T-helper 17 cell (primary cell): ENCODE data around the gene CHAMP1. TPM values are rescaled to one million over a fixed set of nuclear protein-coding genes. Genes with fewer than 3 reads are reported as not detected.

Experiments
- ATAC-seq: fragments of 150-1000 bp; cut with Tn5 transposase; 2 replicates; pipeline ENCODE4 v1.10.0; 2021; ENCODE audit warnings: mild to moderate bottlenecking, moderate library complexity
- DNase-seq, 3 donors: peaks; one replicate each; pipeline versions ENCODE4 v3.0.0 to v3.0.0-alpha.2; 2020 to 2021
- H3K9me3 ChIP-seq: one replicate; pipeline ENCODE4 v1.7.0; 2013; ENCODE audit warnings: low read length, mild to moderate bottlenecking; ENCODE audit not compliant: control insufficient read depth, poor library complexity, severe bottlenecking
- H3K27ac Mint-ChIP-seq: one replicate; pipeline ENCODE4 v1.8.0; 2022; ENCODE audit warnings: mild to moderate bottlenecking, moderate library complexity, mixed read lengths
- H3K27me3 Mint-ChIP-seq: one replicate; pipeline ENCODE4 v1.8.0; 2022; ENCODE audit warnings: mixed read lengths
- H3K36me3 Mint-ChIP-seq: one replicate; pipeline ENCODE4 v1.8.0; 2022; ENCODE audit warnings: low read depth, mixed read lengths
- H3K4me1 Mint-ChIP-seq: one replicate; pipeline ENCODE4 v1.8.0; 2022; ENCODE audit warnings: mild to moderate bottlenecking, mixed read lengths
- H3K4me3 Mint-ChIP-seq: one replicate; pipeline ENCODE4 v1.8.0; 2022; ENCODE audit warnings: mild to moderate bottlenecking, moderate library complexity, mixed read lengths
- total RNA-seq, 4 donors: library from RNA in 2 of 4; stranded (reverse) in 2 of 4; gene quantifications; one replicate each; pipeline ENCODE4 v1.2.3 and lab custom pipeline; 2022 to 2026

Gene CHAMP1
- total RNA-seq, 2 donors from 2014 or later = 10.2 to 12.1 TPM

DNA sequence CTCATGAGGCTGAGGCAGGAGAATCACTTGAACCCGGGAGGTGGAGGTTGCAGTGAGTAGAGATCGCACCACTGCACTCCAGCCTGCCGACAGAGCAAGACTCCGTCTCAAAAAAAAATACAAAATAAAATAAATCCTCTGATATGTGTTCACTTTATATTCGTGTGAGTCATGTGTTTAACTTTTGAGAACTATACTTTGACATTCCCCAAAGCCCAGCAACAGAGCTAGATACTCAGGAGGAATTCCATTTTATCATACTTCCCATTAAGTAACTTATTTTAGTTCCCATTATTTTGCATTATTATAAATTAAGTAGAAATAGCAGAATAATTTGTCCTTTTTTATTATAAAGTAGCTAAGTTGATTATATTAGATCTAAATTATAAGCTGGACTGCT, 3.3 kb upstream of the CHAMP1 start:
- no peak overlapping the region for H3K4me3 Mint-ChIP-seq
- no peaks in the 10 kb centered on the region for H3K36me3 Mint-ChIP-seq
- H3K27ac Mint-ChIP-seq = no peak overlapping the region
- ATAC-seq (no peak), DNase-seq (no peak)
- H3K27me3 Mint-ChIP-seq = no peaks in the 10 kb centered on the region
- peaks cover 20% of the 10 kb centered on the region for H3K4me1 Mint-ChIP-seq
- H3K9me3 ChIP-seq = no peaks in the 10 kb centered on the region

DNA sequence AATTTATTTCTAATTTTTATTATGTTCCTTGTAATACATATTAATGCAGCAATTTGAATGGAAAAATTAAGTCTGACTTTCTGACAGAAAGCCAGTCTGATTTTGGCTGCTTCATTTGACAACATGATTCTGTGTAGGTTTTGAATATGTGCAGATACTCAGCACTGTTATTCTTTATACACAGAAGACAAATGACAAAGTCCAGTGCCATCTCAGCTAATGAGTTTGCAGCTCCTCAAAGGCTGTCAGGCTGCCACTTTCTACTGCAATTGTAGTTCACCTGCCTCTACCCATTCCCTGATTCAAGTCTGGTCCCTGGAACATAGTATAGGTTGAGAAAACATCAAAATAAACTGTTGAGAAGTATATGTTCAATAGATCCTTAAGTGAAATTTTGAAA, 2.9 kb upstream of the CHAMP1 start:
- Mint-ChIP-seq H3K36me3 (no peaks in the 10 kb centered on the region), H3K4me1 (peaks cover 20% of the 10 kb centered on the region)

DNA sequence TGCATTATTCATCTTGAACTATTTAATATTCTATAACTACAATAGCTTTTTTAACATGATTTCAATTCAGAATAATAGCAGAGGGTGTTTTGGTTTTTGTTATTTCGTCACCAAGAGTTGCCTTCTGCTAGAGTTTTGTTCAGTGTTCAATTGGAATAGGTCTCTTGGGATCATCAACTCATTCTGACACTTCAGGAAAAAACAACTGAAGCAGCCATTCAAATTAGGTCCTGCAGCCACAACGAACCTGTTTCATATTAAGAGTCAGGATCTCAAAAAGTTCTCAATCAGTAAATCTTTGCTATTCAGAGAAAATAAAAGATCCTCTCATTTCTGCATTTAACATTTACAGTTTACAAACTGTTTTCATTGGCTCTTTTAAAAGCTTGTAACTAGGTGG, 2.4 kb upstream of the CHAMP1 start:
- DNase-seq = no peak
- no peaks in the 10 kb centered on the region for H3K36me3 Mint-ChIP-seq
- H3K9me3 ChIP-seq = no peaks in the 10 kb centered on the region
- ATAC-seq = no peak
- H3K4me3 Mint-ChIP-seq = no peak overlapping the region
- H3K4me1 Mint-ChIP-seq = peaks cover 20% of the 10 kb centered on the region
- no peaks in the 10 kb centered on the region for H3K27me3 Mint-ChIP-seq
- no peak overlapping the region for H3K27ac Mint-ChIP-seq

More for the DNA sequence above, 2.9 kb upstream of the CHAMP1 start:
- ATAC-seq (no peak), DNase-seq (no peak)
- H3K27ac Mint-ChIP-seq = no peak overlapping the region
- H3K9me3 ChIP-seq = no peaks in the 10 kb centered on the region
- H3K27me3 Mint-ChIP-seq = no peaks in the 10 kb centered on the region
- no peak overlapping the region for H3K4me3 Mint-ChIP-seq

GRCh38 chr13:114313061-114313860, 1.0 kb upstream of the CHAMP1 start:
- H3K4me3 Mint-ChIP-seq = peak overlapping the region; percentile 92
- H3K36me3 Mint-ChIP-seq = no peaks in the 10 kb centered on the region
- no peaks in the 10 kb centered on the region for H3K27me3 Mint-ChIP-seq
- ATAC-seq (no peak), DNase-seq (no peak)
- no peaks in the 10 kb centered on the region for H3K9me3 ChIP-seq
- H3K4me1 Mint-ChIP-seq = peaks cover 23% of the 10 kb centered on the region
- H3K27ac Mint-ChIP-seq = peak overlapping the region; percentile 94

- H3K36me3 Mint-ChIP-seq = peaks cover 4% of the 10 kb centered on the region
- DNase-seq = no peak
- peaks cover 38% of the 10 kb centered on the region for H3K4me1 Mint-ChIP-seq
- H3K27ac Mint-ChIP-seq = peak overlapping the region; percentile 78
- no peaks in the 10 kb centered on the region for H3K9me3 ChIP-seq
- peak overlapping the region; percentile 90 for H3K4me3 Mint-ChIP-seq
- no peaks in the 10 kb centered on the region for H3K27me3 Mint-ChIP-seq
- peak; percentile 44 for ATAC-seq
Measured at GRCh38 chr13:114315074-114315785, 927 bp downstream of the CHAMP1 start.

GRCh38 chr13:114318624-114319023, 4.3 kb downstream of the CHAMP1 start:
- ATAC-seq (no peak), DNase-seq (no peak)
- Mint-ChIP-seq H3K4me1 (peaks cover 37% of the 10 kb centered on the region), H3K36me3 (peaks cover 10% of the 10 kb centered on the region), H3K4me3 (no peak overlapping the region), H3K27me3 (no peaks in the 10 kb centered on the region), H3K27ac (peak overlapping the region; percentile 14)
- H3K9me3 ChIP-seq = no peaks in the 10 kb centered on the region

- Mint-ChIP-seq H3K4me1 (peaks cover 35% of the 10 kb centered on the region), H3K36me3 (peaks cover 15% of the 10 kb centered on the region), H3K27me3 (no peaks in the 10 kb centered on the region), H3K4me3 (no peak overlapping the region), H3K27ac (peak overlapping the region; percentile 75)
- ATAC-seq = no peak
- DNase-seq = no peak
- H3K9me3 ChIP-seq = no peaks in the 10 kb centered on the region
Measured at GRCh38 chr13:114319441-114319913, 5.2 kb downstream of the CHAMP1 start.

GRCh38 chr13:114320065-114320464, 5.8 kb downstream of the CHAMP1 start:
- H3K9me3 ChIP-seq = no peaks in the 10 kb centered on the region
- Mint-ChIP-seq H3K27ac (peak overlapping the region; percentile 75), H3K4me1 (peaks cover 35% of the 10 kb centered on the region), H3K27me3 (no peaks in the 10 kb centered on the region), H3K36me3 (peaks cover 15% of the 10 kb centered on the region), H3K4me3 (no peak overlapping the region)
- DNase-seq = no peak
- ATAC-seq = no peak

DNA sequence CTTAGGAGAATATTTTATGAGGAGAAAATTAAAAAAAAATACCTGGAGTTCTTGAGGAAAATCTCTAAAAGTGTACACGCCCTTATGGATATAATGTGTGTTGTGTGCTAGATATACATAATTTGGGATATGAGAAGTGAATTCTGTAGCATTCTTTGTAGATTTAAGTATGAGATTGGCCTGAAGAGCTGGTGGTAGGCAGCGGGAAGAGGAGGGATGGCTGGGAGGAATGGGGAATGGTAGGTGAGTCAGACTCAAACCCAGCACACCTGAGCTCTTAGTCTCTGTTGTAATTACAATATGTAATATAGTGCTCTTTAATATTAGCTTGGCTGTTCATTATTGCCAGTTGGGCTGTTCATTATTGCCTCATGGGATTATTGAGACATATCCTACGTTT, 7.0 kb downstream of the CHAMP1 start:
- Mint-ChIP-seq H3K4me3 (no peak overlapping the region), H3K27ac (no peak overlapping the region), H3K36me3 (peaks cover 19% of the 10 kb centered on the region), H3K27me3 (no peaks in the 10 kb centered on the region), H3K4me1 (peaks cover 38% of the 10 kb centered on the region)
- DNase-seq (no peak), ATAC-seq (no peak)
- H3K9me3 ChIP-seq = no peaks in the 10 kb centered on the region

- ATAC-seq (no peak), DNase-seq (no peak)
- Mint-ChIP-seq H3K4me1 (peaks cover 35% of the 10 kb centered on the region), H3K27me3 (no peaks in the 10 kb centered on the region), H3K27ac (peak overlapping the region; percentile 56), H3K36me3 (peaks cover 22% of the 10 kb centered on the region), H3K4me3 (no peak overlapping the region)
- H3K9me3 ChIP-seq = no peaks in the 10 kb centered on the region
Measured at GRCh38 chr13:114323349-114323748, 9.0 kb downstream of the CHAMP1 start.

DNA sequence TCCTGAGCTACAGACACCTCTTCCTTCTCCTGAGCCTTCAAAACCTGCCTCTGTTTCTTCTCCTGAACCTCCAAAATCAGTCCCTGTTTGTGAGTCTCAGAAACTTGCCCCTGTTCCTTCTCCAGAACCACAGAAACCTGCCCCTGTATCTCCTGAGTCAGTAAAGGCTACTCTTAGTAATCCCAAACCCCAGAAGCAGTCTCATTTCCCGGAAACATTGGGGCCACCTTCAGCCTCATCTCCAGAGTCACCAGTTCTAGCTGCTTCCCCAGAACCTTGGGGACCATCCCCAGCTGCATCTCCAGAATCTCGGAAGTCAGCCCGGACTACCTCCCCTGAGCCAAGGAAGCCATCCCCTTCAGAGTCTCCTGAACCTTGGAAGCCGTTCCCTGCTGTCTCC, 10.0 kb downstream of the CHAMP1 start:
- no peaks in the 10 kb centered on the region for H3K27me3 Mint-ChIP-seq
- peak overlapping the region; percentile 56 for H3K27ac Mint-ChIP-seq
- H3K4me3 Mint-ChIP-seq = no peak overlapping the region
- ATAC-seq (no peak), DNase-seq (no peak)
- H3K4me1 Mint-ChIP-seq = peaks cover 28% of the 10 kb centered on the region
- H3K9me3 ChIP-seq = no peaks in the 10 kb centered on the region
- H3K36me3 Mint-ChIP-seq = peaks cover 22% of the 10 kb centered on the region

DNA sequence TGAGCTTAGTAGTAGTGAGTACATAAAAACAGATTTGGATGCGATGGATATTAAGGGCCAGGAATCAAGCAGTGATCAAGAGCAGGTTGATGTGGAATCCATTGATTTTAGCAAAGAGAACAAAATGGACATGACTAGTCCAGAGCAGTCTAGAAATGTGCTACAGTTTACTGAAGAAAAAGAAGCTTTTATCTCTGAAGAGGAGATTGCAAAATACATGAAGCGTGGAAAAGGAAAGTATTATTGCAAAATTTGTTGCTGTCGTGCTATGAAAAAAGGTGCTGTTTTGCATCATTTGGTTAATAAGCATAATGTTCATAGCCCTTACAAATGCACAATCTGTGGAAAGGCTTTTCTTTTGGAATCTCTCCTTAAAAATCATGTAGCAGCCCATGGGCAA, 11.4 kb downstream of the CHAMP1 start:
- DNase-seq = no peak
- ATAC-seq = no peak
- Mint-ChIP-seq H3K27me3 (no peaks in the 10 kb centered on the region), H3K4me3 (no peak overlapping the region), H3K36me3 (peaks cover 16% of the 10 kb centered on the region), H3K27ac (peak overlapping the region; percentile 56), H3K4me1 (peaks cover 18% of the 10 kb centered on the region)
- no peaks in the 10 kb centered on the region for H3K9me3 ChIP-seq

DNA sequence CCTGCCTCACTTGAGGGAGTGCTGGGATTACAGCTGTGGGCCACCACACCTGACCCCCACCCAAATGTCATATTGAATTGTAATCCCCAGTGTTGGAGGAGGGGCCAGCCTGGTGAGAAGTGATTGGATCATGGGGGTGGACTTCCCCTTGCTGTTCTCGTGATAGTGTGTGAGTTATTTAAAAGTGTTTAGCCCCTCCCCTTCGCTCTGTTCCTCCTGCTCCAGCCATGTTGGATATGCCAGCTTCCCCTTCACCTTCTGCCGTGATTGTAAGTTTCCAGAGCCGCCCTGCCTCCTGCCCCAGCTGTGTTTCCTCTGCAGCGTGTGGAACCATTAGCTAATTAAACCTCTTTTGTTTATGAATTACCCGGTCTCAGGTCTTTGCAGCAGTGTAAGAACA, 13.7 kb downstream of the CHAMP1 start:
- H3K36me3 Mint-ChIP-seq = peaks cover 13% of the 10 kb centered on the region
- no peaks in the 10 kb centered on the region for H3K27me3 Mint-ChIP-seq
- no peak for DNase-seq
- ATAC-seq = no peak
- no peaks in the 10 kb centered on the region for H3K9me3 ChIP-seq
- H3K27ac Mint-ChIP-seq = peak overlapping the region; percentile 49
- no peak overlapping the region for H3K4me3 Mint-ChIP-seq
- peaks cover 14% of the 10 kb centered on the region for H3K4me1 Mint-ChIP-seq
